ENCODE results near the gene IL1RL1. TPM values are rescaled to one million over a fixed set of nuclear protein-coding genes. Genes with fewer than 3 reads are reported as not detected.

The IL1RL1 gene
- total and polyA plus RNA-seq, 4 donors: 0.17 to 1.1 TPM; not detected in 2

DNA sequence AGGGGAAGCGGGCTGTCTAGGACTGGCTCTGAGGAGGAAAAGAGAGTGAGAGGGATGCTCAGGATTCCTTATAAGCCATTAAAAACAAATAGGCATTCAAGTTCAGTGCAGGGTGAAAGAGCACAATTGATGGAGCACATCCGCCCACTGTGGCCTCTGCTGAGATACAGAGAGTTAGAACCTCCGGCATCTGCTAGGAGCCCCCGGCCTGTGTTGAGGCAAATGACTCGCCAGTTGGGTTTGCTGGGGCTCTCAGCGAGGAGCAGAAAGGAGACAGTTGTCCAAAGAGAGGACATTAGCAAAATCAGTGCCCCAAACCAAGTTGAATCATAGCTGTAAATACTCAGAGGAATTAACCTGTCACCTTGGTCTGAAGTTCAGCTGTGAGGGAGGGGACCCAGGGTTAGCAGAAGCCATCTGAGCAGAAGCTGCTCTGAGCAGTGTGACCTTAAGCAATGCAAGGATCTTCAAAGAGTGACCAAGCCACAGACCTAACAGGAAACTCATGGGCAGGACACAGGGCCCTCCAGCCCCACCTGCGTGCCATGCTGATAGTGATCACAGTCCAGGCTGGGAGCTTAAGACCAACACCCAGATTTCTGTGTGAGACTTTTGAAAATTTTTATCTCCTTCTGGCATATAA lies 88.3 kb downstream of the IL1RL1 start:
- no peak overlapping the region for H3K4me3 ChIP-seq (ENCODE audit: low read depth, low read length)

DNA sequence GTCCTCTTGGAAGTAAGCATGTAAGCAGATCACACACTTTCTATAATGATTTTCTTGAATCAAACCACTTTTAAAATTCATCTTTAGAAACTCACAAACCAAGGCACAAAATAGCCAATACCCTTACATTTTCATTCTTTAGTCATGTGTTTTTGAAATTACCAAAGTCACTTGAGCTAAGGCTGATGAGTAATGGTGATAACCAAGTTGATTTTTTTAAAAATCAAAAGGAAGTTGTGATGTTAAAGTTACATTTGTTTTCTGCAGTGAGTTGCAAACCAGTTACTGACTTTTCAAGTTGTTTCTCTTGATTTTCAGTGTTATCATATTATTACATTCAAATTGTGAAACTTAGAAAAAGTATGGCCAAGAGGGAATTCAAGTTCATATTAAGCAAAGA lies 90.1 kb downstream of the IL1RL1 start:
- Histone ChIP-seq H3K27me3 (ENCODE audit: control insufficient read depth, insufficient read depth, low read length) (no peaks in the 10 kb centered on the region), H3K36me3 (ENCODE audit: control insufficient read depth, insufficient read depth, low read length) (no peaks in the 10 kb centered on the region), H3K27ac (ENCODE audit: low read depth, low read length) (no peak overlapping the region), H3K4me3 (ENCODE audit: low read depth, low read length) (no peak overlapping the region), H3K4me1 (ENCODE audit: control insufficient read depth, insufficient read depth, low read length) (no peaks in the 10 kb centered on the region), H3K9me3 (ENCODE audit: control insufficient read depth, insufficient read depth, low read length) (no peaks in the 10 kb centered on the region)
- no peak for DNase-seq (ENCODE audit: low read depth in 4 of 6, low spot score in 6 of 6)

More for the DNA sequence above, 88.3 kb downstream of the IL1RL1 start:
- Histone ChIP-seq H3K9me3 (ENCODE audit: control insufficient read depth, insufficient read depth, low read length) (no peaks in the 10 kb centered on the region), H3K4me1 (ENCODE audit: control insufficient read depth, insufficient read depth, low read length) (no peaks in the 10 kb centered on the region), H3K27ac (ENCODE audit: low read depth, low read length) (no peak overlapping the region), H3K27me3 (ENCODE audit: control insufficient read depth, insufficient read depth, low read length) (no peaks in the 10 kb centered on the region), H3K36me3 (ENCODE audit: control insufficient read depth, insufficient read depth, low read length) (no peaks in the 10 kb centered on the region)
- no peak for DNase-seq (ENCODE audit: low read depth in 4 of 6, low spot score in 6 of 6)
- 66% methylated on average over 6 of the region's 7 CpGs for WGBS (ENCODE audit: insufficient coverage)

Other genes starting within 250 kb of the IL1RL1 start
- gene IL1R1, start 168.8 kb upstream of the IL1RL1 start, total RNA-seq: 10 to 100 TPM; 10.9 to 12.6 TPM
- gene IL1R1, start 168.8 kb upstream of the IL1RL1 start, polyA plus RNA-seq (ENCODE audit: insufficient read length in 2 of 2): 1 to 10 TPM; 2.5 to 3.8 TPM
- 1 to 10 TPM in 1 of 2 donors, under 1 TPM in 1; 0.28 to 2.0 TPM for gene IL1RL2, start 124.5 kb upstream of the IL1RL1 start, total RNA-seq
- 1 to 10 TPM in 1 of 2 donors, under 1 TPM in 1; 0.84 to 1.5 TPM for gene IL1RL2, start 124.5 kb upstream of the IL1RL1 start, polyA plus RNA-seq (ENCODE audit: insufficient read length in 2 of 2)
- 1 to 10 TPM; 1.2 to 2.1 TPM for gene IL18R1, start 44.2 kb downstream of the IL1RL1 start, total RNA-seq
- gene IL18R1, start 44.2 kb downstream of the IL1RL1 start, polyA plus RNA-seq (ENCODE audit: insufficient read length in 2 of 2): under 1 TPM; 0.59 to 0.71 TPM
- under 1 TPM; 0.22 to 0.69 TPM for gene IL18RAP, start 111.6 kb downstream of the IL1RL1 start, total RNA-seq
- under 1 TPM in 1 of 2 donors, not detected in 1; 0.09 TPM for gene IL18RAP, start 111.6 kb downstream of the IL1RL1 start, polyA plus RNA-seq (ENCODE audit: insufficient read length in 2 of 2)
- under 1 TPM; 0.06 to 0.30 TPM for gene SLC9A4, start 161.7 kb downstream of the IL1RL1 start, total RNA-seq
- under 1 TPM; 0.08 to 0.12 TPM for gene SLC9A4, start 161.7 kb downstream of the IL1RL1 start, polyA plus RNA-seq (ENCODE audit: insufficient read length in 2 of 2)